BLaER1 treated with 17β-estradiol and CSF1 and Interleukin-3, amounts not matched to agents 10 nM and 100 nM (cell line): Measurements from ENCODE around the gene PKP4.
A peak's percentile ranks its signal among the peaks of the same experiment; 100 is the strongest.

Source experiments
- H3K27ac ChIP-seq, 11 experiments: shearing (Covaris generic); formaldehyde crosslinking; 2 replicates each; pipeline ENCODE4 v1.8.1; 2022
- H3K27me3 ChIP-seq, 11 experiments: shearing (Covaris generic); formaldehyde crosslinking; 2 replicates each; pipeline ENCODE4 v1.8.1; 2022
- H3K36me3 ChIP-seq, 11 experiments: shearing (Covaris generic); formaldehyde crosslinking; 2 replicates each; pipeline ENCODE4 v1.8.1; 2022
- H3K4me1 ChIP-seq, 10 experiments: shearing (Covaris generic); formaldehyde crosslinking; 2 replicates each; pipeline ENCODE4 v1.8.1; 2022
- H3K4me2 ChIP-seq, 11 experiments: shearing (Covaris generic); formaldehyde crosslinking; 2 replicates each; pipeline ENCODE4 v1.8.1; 2022
- H3K4me3 ChIP-seq, 10 experiments: shearing (Covaris generic); formaldehyde crosslinking; 2 replicates each; pipeline ENCODE4 v1.8.1; 2022
- H3K9ac ChIP-seq, 11 experiments: shearing (Covaris generic); formaldehyde crosslinking; 2 replicates each; pipeline ENCODE4 v1.8.1; 2022
- H3K9me3 ChIP-seq, 11 experiments: shearing (Covaris generic); formaldehyde crosslinking; replicated peaks in 1 of 11; 2 replicates each; pipeline ENCODE4 v1.8.1; 2022
- H4K20me1 ChIP-seq, 11 experiments: shearing (Covaris generic); formaldehyde crosslinking; 2 replicates each; pipeline ENCODE4 v1.8.1; 2022
- Cebpa-rat ChIP-seq, 11 experiments: shearing (Covaris generic); IDR thresholded peaks; 2 replicates each; pipeline ENCODE4 v1.8.1; 2022

PKP4 gene

GRCh38 chr2:158676295-158676694 lies 219.5 kb downstream of the PKP4 start:
- Histone ChIP-seq H3K9me3 (no peaks in the 10 kb centered on the region), H3K4me2 (no peak overlapping the region), H3K36me3 (peaks cover 14 to 54% (median 37%) of the 10 kb centered on the region in 11 experiments; a peak in 21 of 22 replicates), H3K4me3 (no peak overlapping the region), H3K9ac (no peak overlapping the region), H3K27ac (no peak overlapping the region), H3K4me1 (no peaks in the 10 kb centered on the region), H4K20me1 (no peaks in the 10 kb centered on the region), H3K27me3 (no peaks in the 10 kb centered on the region)
- TF ChIP-seq Cebpa-rat (IDR thresholded peaks at IDR 0.05): no peak

GRCh38 chr2:158676696-158677095 lies 219.9 kb downstream of the PKP4 start:
- H3K4me1 ChIP-seq: no peaks in the 10 kb centered on the region
- no peak overlapping the region for H3K27ac ChIP-seq
- no peaks in the 10 kb centered on the region for H3K27me3 ChIP-seq
- H3K4me3 ChIP-seq: no peak overlapping the region
- peaks cover 14 to 54% (median 37%) of the 10 kb centered on the region in 11 experiments; a peak in 21 of 22 replicates for H3K36me3 ChIP-seq
- H3K4me2 ChIP-seq: no peak overlapping the region
- TF ChIP-seq Cebpa-rat (IDR thresholded peaks at IDR 0.05): no peak
- H3K9ac ChIP-seq: no peak overlapping the region
- H3K9me3 ChIP-seq: no peaks in the 10 kb centered on the region
- H4K20me1 ChIP-seq: no peaks in the 10 kb centered on the region

GRCh38 chr2:158677542-158677941 lies 220.8 kb downstream of the PKP4 start:
- no peaks in the 10 kb centered on the region for H3K9me3 ChIP-seq
- peaks cover 14 to 54% (median 37%) of the 10 kb centered on the region in 11 experiments; a peak in 21 of 22 replicates for H3K36me3 ChIP-seq
- no peak overlapping the region for H3K27ac ChIP-seq
- H4K20me1 ChIP-seq: no peaks in the 10 kb centered on the region
- no peak overlapping the region for H3K9ac ChIP-seq
- H3K4me3 ChIP-seq: no peak overlapping the region
- TF ChIP-seq Cebpa-rat (IDR thresholded peaks at IDR 0.05): no peak
- H3K27me3 ChIP-seq: no peaks in the 10 kb centered on the region
- H3K4me1 ChIP-seq: no peaks in the 10 kb centered on the region
- no peak overlapping the region for H3K4me2 ChIP-seq

- Histone ChIP-seq H3K27me3 (no peaks in the 10 kb centered on the region), H3K36me3 (peaks cover 0 to 19% (median 7%) of the 10 kb centered on the region in 11 experiments; a peak in 16 of 22 replicates), H4K20me1 (no peaks in the 10 kb centered on the region), H3K9ac (no peak overlapping the region), H3K9me3 (no peaks in the 10 kb centered on the region), H3K4me3 (no peak overlapping the region), H3K4me2 (no peak overlapping the region), H3K4me1 (no peaks in the 10 kb centered on the region), H3K27ac (no peak overlapping the region)
- no peak for TF ChIP-seq Cebpa-rat (IDR thresholded peaks at IDR 0.05)
Measured at GRCh38 chr2:158681816-158682215, 225.1 kb downstream of the PKP4 start.

- no peak overlapping the region for H3K4me2 ChIP-seq
- no peak overlapping the region for H3K27ac ChIP-seq
- no peak for TF ChIP-seq Cebpa-rat (IDR thresholded peaks at IDR 0.05)
- no peak overlapping the region for H3K4me3 ChIP-seq
- no peaks in the 10 kb centered on the region for H4K20me1 ChIP-seq
- H3K9ac ChIP-seq: no peak overlapping the region
- peaks cover 0 to 5% (median 0%) of the 10 kb centered on the region in 11 experiments; a peak in 2 of 22 replicates for H3K36me3 ChIP-seq
- no peaks in the 10 kb centered on the region for H3K9me3 ChIP-seq
- H3K27me3 ChIP-seq: no peaks in the 10 kb centered on the region
- H3K4me1 ChIP-seq: peaks cover 0 to 5% (median 0%) of the 10 kb centered on the region in 10 experiments; a peak in 2 of 20 replicates
Measured at GRCh38 chr2:158685646-158686045, 228.9 kb downstream of the PKP4 start.

- H3K27me3 ChIP-seq: no peaks in the 10 kb centered on the region
- TF ChIP-seq Cebpa-rat (IDR thresholded peaks at IDR 0.05): no peak
- H3K27ac ChIP-seq: no peak overlapping the region
- H3K9ac ChIP-seq: no peak overlapping the region
- H3K4me1 ChIP-seq: peaks cover 0 to 5% (median 0%) of the 10 kb centered on the region in 10 experiments; a peak in 2 of 20 replicates
- no peak overlapping the region for H3K4me3 ChIP-seq
- no peaks in the 10 kb centered on the region for H4K20me1 ChIP-seq
- no peaks in the 10 kb centered on the region for H3K9me3 ChIP-seq
- peaks cover 0 to under 1% (median 0%) of the 10 kb centered on the region in 11 experiments; a peak in 2 of 22 replicates for H3K36me3 ChIP-seq
- no peak overlapping the region for H3K4me2 ChIP-seq
Measured at GRCh38 chr2:158686210-158686691, 229.5 kb downstream of the PKP4 start.

GRCh38 chr2:158687315-158687714 lies 230.6 kb downstream of the PKP4 start:
- Histone ChIP-seq H3K27me3 (no peaks in the 10 kb centered on the region), H3K4me3 (no peak overlapping the region), H3K9ac (no peak overlapping the region), H3K4me2 (no peak overlapping the region), H3K9me3 (no peaks in the 10 kb centered on the region), H4K20me1 (no peaks in the 10 kb centered on the region), H3K4me1 (peaks cover 0 to 5% (median 0%) of the 10 kb centered on the region in 10 experiments; a peak in 2 of 20 replicates), H3K36me3 (no peaks in the 10 kb centered on the region), H3K27ac (no peak overlapping the region)
- no peak for TF ChIP-seq Cebpa-rat (IDR thresholded peaks at IDR 0.05)

GRCh38 chr2:158688721-158689120 lies 232.0 kb downstream of the PKP4 start:
- 0 out of 22 replicates have a peak overlapping the region, but pooled peaks of 1 of the 11 experiments have one; percentile 24 for H3K4me2 ChIP-seq
- no peak overlapping the region for H3K4me3 ChIP-seq
- H3K27ac ChIP-seq: no peak overlapping the region; a peak in 1 of 22 replicates
- peak in 1 of 11 experiments; percentile 25; a peak in 1 of 22 replicates for TF ChIP-seq Cebpa-rat (IDR thresholded peaks at IDR 0.05)
- no peaks in the 10 kb centered on the region for H3K9me3 ChIP-seq
- H3K27me3 ChIP-seq: no peaks in the 10 kb centered on the region
- H4K20me1 ChIP-seq: no peaks in the 10 kb centered on the region
- H3K4me1 ChIP-seq: peaks cover 0 to 5% (median 0%) of the 10 kb centered on the region in 10 experiments; a peak in 2 of 20 replicates
- no peak overlapping the region for H3K9ac ChIP-seq
- no peaks in the 10 kb centered on the region for H3K36me3 ChIP-seq

- Histone ChIP-seq H3K9ac (no peak overlapping the region), H3K9me3 (no peaks in the 10 kb centered on the region), H3K4me2 (no peak overlapping the region), H3K4me3 (no peak overlapping the region), H3K27ac (no peak overlapping the region), H3K4me1 (peaks cover 0 to 5% (median 0%) of the 10 kb centered on the region in 10 experiments; a peak in 2 of 20 replicates), H3K27me3 (no peaks in the 10 kb centered on the region), H4K20me1 (no peaks in the 10 kb centered on the region), H3K36me3 (no peaks in the 10 kb centered on the region)
- no peak for TF ChIP-seq Cebpa-rat (IDR thresholded peaks at IDR 0.05)
Measured at GRCh38 chr2:158689391-158689790, 232.6 kb downstream of the PKP4 start.

- Histone ChIP-seq H3K9ac (no peak overlapping the region), H4K20me1 (no peaks in the 10 kb centered on the region), H3K27ac (no peak overlapping the region), H3K4me1 (peaks cover 0 to 6% (median 0%) of the 10 kb centered on the region in 10 experiments; a peak in 3 of 20 replicates), H3K27me3 (no peaks in the 10 kb centered on the region), H3K4me3 (no peak overlapping the region), H3K9me3 (peaks cover 0 to 7% (median 4%) of the 10 kb centered on the region in 11 experiments; a peak in 10 of 22 replicates), H3K36me3 (no peaks in the 10 kb centered on the region), H3K4me2 (no peak overlapping the region)
- TF ChIP-seq Cebpa-rat (IDR thresholded peaks at IDR 0.05): no peak
Measured at GRCh38 chr2:158690823-158691222, 234.1 kb downstream of the PKP4 start.
